Adipocyte (in vitro differentiated cells): ENCODE measurements around the gene CCR3.

Experiments used
- DNase-seq: peaks from one replicate; pipeline ENCODE4 v3.0.0-alpha.2; 2015; ENCODE audit warnings: low read depth
- H3K27me3 ChIP-seq: replicated peaks from 2 replicates; pipeline ENCODE4 v1.7.0; 2013; ENCODE audit warnings: mild to moderate bottlenecking, low read length, moderate library complexity; ENCODE audit not compliant: control insufficient read depth, insufficient read depth
- H3K36me3 ChIP-seq: 2 replicates; pipeline ENCODE4 v1.7.0; 2013; ENCODE audit warnings: low read length, mild to moderate bottlenecking, moderate library complexity; ENCODE audit not compliant: control insufficient read depth, insufficient read depth, severe bottlenecking
- H3K4me1 ChIP-seq: 2 replicates; pipeline ENCODE4 v1.7.0; 2013; ENCODE audit warnings: mild to moderate bottlenecking, low read length, moderate library complexity; ENCODE audit not compliant: control insufficient read depth, insufficient read depth
- H3K4me3 ChIP-seq: 2 replicates; pipeline ENCODE4 v1.7.0; 2013; ENCODE audit warnings: mild to moderate bottlenecking, low read length, moderate library complexity
- H3K9ac ChIP-seq: 2 replicates; pipeline ENCODE4 v1.7.0; 2013; ENCODE audit warnings: mild to moderate bottlenecking, low read length, moderate library complexity
- H3K9me3 ChIP-seq: 2 replicates; pipeline ENCODE4 v1.7.0; 2013; ENCODE audit warnings: mild to moderate bottlenecking, low read length, moderate library complexity; ENCODE audit not compliant: control insufficient read depth

The CCR3 gene

GRCh38 chr3:46289551-46289950 is 47.3 kb downstream of the CCR3 start:
- Histone ChIP-seq H3K36me3 (no peaks in the 10 kb centered on the region), H3K27me3 (peaks cover 8% of the 10 kb centered on the region), H3K9ac (no peak overlapping the region), H3K4me1 (no peaks in the 10 kb centered on the region), H3K9me3 (no peaks in the 10 kb centered on the region), H3K4me3 (no peak overlapping the region)
- DNase-seq: no peak

GRCh38 chr3:46289966-46290365 is 47.7 kb downstream of the CCR3 start:
- H3K4me1 ChIP-seq: no peaks in the 10 kb centered on the region
- no peak overlapping the region for H3K4me3 ChIP-seq
- peaks cover 8% of the 10 kb centered on the region for H3K27me3 ChIP-seq
- no peaks in the 10 kb centered on the region for H3K9me3 ChIP-seq
- no peak overlapping the region for H3K9ac ChIP-seq
- DNase-seq: no peak
- H3K36me3 ChIP-seq: no peaks in the 10 kb centered on the region

- Histone ChIP-seq H3K9ac (no peak overlapping the region), H3K27me3 (peaks cover 12% of the 10 kb centered on the region), H3K4me1 (no peaks in the 10 kb centered on the region), H3K4me3 (no peak overlapping the region), H3K36me3 (no peaks in the 10 kb centered on the region), H3K9me3 (no peaks in the 10 kb centered on the region)
- DNase-seq: no peak
These were observed 48.8 kb downstream of the CCR3 start for GRCh38 chr3:46291046-46291445.

GRCh38 chr3:46293035-46293724 is 50.9 kb downstream of the CCR3 start:
- no peaks in the 10 kb centered on the region for H3K4me1 ChIP-seq
- DNase-seq: no peak
- no peaks in the 10 kb centered on the region for H3K9me3 ChIP-seq
- no peak overlapping the region for H3K4me3 ChIP-seq
- H3K9ac ChIP-seq: no peak overlapping the region
- peaks cover 15% of the 10 kb centered on the region for H3K27me3 ChIP-seq
- no peaks in the 10 kb centered on the region for H3K36me3 ChIP-seq

- Histone ChIP-seq H3K36me3 (no peaks in the 10 kb centered on the region), H3K9ac (no peak overlapping the region), H3K27me3 (peaks cover 15% of the 10 kb centered on the region), H3K4me1 (no peaks in the 10 kb centered on the region), H3K4me3 (no peak overlapping the region), H3K9me3 (no peaks in the 10 kb centered on the region)
- no peak for DNase-seq
These were observed 52.0 kb downstream of the CCR3 start for GRCh38 chr3:46293991-46294833.

GRCh38 chr3:46296826-46297225 is 54.6 kb downstream of the CCR3 start:
- H3K9me3 ChIP-seq: no peaks in the 10 kb centered on the region
- no peak overlapping the region for H3K9ac ChIP-seq
- no peak overlapping the region for H3K4me3 ChIP-seq
- peaks cover 19% of the 10 kb centered on the region for H3K27me3 ChIP-seq
- no peaks in the 10 kb centered on the region for H3K4me1 ChIP-seq
- H3K36me3 ChIP-seq: no peaks in the 10 kb centered on the region
- DNase-seq: no peak

GRCh38 chr3:46297658-46298423 is 55.6 kb downstream of the CCR3 start:
- Histone ChIP-seq H3K36me3 (no peaks in the 10 kb centered on the region), H3K4me3 (no peak overlapping the region), H3K4me1 (no peaks in the 10 kb centered on the region), H3K27me3 (peaks cover 19% of the 10 kb centered on the region), H3K9ac (no peak overlapping the region), H3K9me3 (no peaks in the 10 kb centered on the region)
- DNase-seq: no peak

- DNase-seq: no peak
- no peaks in the 10 kb centered on the region for H3K9me3 ChIP-seq
- H3K9ac ChIP-seq: no peak overlapping the region
- peaks cover 13% of the 10 kb centered on the region for H3K27me3 ChIP-seq
- no peaks in the 10 kb centered on the region for H3K36me3 ChIP-seq
- H3K4me3 ChIP-seq: no peak overlapping the region
- H3K4me1 ChIP-seq: no peaks in the 10 kb centered on the region
These were observed 56.8 kb downstream of the CCR3 start for GRCh38 chr3:46298871-46299607.

GRCh38 chr3:46299608-46300460 is 57.6 kb downstream of the CCR3 start:
- no peaks in the 10 kb centered on the region for H3K4me1 ChIP-seq

GRCh38 chr3:46300461-46300789 is 58.2 kb downstream of the CCR3 start:
- no peaks in the 10 kb centered on the region for H3K4me1 ChIP-seq
- H3K4me3 ChIP-seq: no peak overlapping the region
- no peaks in the 10 kb centered on the region for H3K36me3 ChIP-seq
- no peaks in the 10 kb centered on the region for H3K9me3 ChIP-seq
- no peak overlapping the region for H3K9ac ChIP-seq
- H3K27me3 ChIP-seq: peaks cover 11% of the 10 kb centered on the region
- no peak for DNase-seq

More at GRCh38 chr3:46299608-46300460, 57.6 kb downstream of the CCR3 start:
- H3K4me3 ChIP-seq: no peak overlapping the region
- no peaks in the 10 kb centered on the region for H3K9me3 ChIP-seq
- H3K36me3 ChIP-seq: no peaks in the 10 kb centered on the region
- no peak overlapping the region for H3K9ac ChIP-seq
- no peak for DNase-seq
- H3K27me3 ChIP-seq: peaks cover 11% of the 10 kb centered on the region
